ENCODE measurements around the gene TTLL6.
A peak's percentile ranks its signal among the peaks of the same experiment; 100 is the strongest.
"Not testable (repeated sequence)": the region's sequence is repeated elsewhere in the genome, so short reads cannot be mapped to it uniquely, and the experiment has no call there.

Gene TTLL6

DNA sequence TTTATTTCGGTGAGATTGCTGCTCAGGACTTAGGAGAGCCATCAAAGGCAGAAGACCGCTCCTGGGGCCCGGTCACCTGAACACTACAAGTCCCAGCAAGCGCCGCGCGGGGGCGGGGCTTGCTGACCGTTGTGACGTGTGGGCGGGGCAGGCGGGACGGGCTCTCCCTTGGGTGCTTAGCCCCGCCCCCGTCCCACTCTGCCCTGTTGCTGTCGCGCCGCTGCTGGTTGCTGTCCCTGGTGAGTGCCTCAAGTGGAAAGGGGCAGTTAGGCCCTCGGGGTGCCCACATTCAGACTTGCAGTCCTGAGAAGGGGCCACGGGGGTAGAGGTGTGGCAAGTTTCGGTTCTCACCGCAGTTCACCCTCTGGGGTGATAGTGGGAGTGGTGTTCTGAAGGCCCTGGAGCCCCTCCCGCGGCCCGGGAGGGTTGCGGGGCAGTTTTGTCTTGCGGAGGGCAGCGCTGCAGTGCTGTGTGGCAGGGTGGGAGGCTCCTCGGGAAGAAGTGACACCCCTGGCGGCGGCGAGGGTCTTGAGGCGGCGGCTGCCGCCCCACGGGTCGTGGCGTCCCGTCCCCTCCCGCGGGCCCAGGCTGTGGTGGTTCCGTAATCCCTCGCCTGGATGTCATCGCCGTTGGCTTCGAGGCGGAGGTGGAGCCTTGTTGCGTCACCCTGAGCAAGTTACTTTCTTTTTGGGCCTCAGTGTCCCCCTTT is 14.0 kb upstream of the TTLL6 start, which contains the start of gene CALCOCO2:
Gene CALCOCO2, plus strand, starts transcription at position 196 of the 709 bp plus-strand sequence. CDS start 10,673 bp downstream, outside the sequence.
- H3K36me3 Mint-ChIP-seq: peaks cover under 1% of the 10 kb centered on the region
- peaks cover 42% of the 10 kb centered on the region for H3K4me1 Mint-ChIP-seq (ENCODE audit: low read depth)
- H3K27ac Mint-ChIP-seq: peak within 1 kb of the TSS; percentile 73
- no peaks in the 10 kb centered on the region for H3K27me3 Mint-ChIP-seq
- H3K4me3 Mint-ChIP-seq: peak within 1 kb of the TSS; percentile 93
- H3K9me3 Mint-ChIP-seq (ENCODE audit: low read depth): no peaks in the 10 kb centered on the region

DNA sequence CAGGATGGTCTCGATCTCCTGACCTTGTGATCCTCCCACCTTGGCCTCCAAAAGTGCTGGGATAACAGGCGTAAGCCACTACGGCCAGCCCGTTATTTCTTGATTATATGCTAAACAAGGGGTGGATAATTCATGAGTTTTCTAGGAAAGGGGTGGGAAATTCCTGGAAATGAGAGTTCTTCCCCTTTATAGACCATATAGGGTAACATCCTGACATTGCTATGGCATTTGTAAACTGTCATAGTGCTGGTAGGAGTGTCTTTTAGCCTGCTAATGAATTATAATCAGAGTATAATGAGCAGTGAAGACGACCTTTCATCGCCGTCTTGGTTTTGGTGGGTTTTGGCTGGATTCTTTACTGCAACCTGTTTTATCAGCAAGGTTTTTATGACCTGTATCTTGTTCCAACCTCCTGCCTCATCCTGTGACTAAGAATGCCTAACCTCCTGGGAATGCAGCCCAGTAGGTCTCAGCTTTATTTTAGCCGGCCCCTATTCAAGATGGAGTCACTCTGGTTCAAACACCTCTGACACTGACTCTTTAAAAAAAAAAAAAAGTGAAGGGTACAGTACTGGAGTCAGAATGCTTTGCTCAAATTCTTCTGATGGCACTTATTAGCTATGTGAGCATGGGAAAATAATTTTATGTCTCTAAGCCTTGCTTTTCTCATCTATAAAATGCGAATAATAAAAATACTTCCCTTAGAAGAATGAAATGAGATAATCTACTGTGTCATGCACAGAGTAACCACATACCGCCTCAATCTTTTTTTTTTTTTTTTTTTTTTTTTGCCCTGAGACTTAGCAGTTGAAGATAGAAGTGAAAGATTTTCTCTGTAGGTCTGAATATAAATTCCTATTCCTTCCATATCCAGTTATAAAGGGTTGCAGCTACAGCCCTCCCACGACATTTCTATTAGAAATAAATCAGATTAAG is 8.7 kb upstream of the TTLL6 start:
- no peak overlapping the region for H3K27ac Mint-ChIP-seq
- no peaks in the 10 kb centered on the region for H3K36me3 Mint-ChIP-seq
- H3K4me1 Mint-ChIP-seq (ENCODE audit: low read depth): peaks cover under 1% of the 10 kb centered on the region
- H3K9me3 Mint-ChIP-seq (ENCODE audit: low read depth): no peaks in the 10 kb centered on the region
- H3K27me3 Mint-ChIP-seq: peaks cover 3% of the 10 kb centered on the region
- H3K4me3 Mint-ChIP-seq: no peak overlapping the region

DNA sequence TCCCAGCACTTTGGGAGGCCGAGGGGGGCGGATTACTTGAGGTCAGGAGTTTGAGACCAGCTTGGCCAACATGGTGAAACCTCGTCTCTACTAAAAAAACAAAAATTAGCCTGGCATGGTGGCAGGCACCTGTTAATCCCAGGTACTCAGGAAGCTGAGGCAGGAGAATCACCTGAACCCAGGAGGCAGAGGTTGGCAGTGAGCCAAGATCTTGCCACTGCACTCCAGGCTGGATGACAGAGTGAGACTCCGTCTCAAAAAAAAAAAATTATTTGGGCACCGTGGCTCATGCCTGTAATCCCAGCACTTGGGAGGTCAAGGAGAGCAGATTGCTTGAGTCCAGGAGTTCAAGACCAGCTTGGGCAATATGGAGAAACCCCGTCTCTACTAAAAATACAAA is 3.9 kb upstream of the TTLL6 start:
- H3K4me3 Mint-ChIP-seq; H3K27ac Mint-ChIP-seq; H3K36me3 Mint-ChIP-seq; H3K9me3 Mint-ChIP-seq (ENCODE audit: low read depth): not testable (repeated sequence)
- peaks cover 17% of the 10 kb centered on the region for H3K27me3 Mint-ChIP-seq
- H3K4me1 Mint-ChIP-seq (ENCODE audit: low read depth): peaks cover 14% of the 10 kb centered on the region

DNA sequence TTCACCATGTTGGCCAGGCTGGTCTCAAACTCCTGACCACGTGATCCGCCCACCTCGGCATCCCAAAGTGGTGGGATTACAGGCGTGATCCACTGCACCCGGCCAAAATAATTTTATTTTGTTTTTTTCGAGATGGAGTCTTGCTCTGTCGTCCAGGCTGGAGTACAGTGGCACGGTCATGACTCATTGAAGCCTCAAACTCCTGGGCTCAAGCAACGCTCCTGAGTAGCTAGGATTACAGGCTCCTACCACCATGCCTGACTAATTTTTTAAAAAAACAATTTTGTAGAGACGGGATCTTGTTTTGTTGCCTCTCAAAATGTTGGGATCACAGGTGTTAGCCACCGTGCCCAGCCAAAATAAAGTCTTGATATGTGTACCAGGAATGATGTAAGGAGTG is 2.4 kb upstream of the TTLL6 start:
- Mint-ChIP-seq H3K27ac (no peak overlapping the region), H3K36me3 (no peaks in the 10 kb centered on the region), H3K27me3 (peaks cover 25% of the 10 kb centered on the region), H3K4me1 (ENCODE audit: low read depth) (peaks cover 20% of the 10 kb centered on the region), H3K4me3 (no peak overlapping the region), H3K9me3 (ENCODE audit: low read depth) (no peaks in the 10 kb centered on the region)

DNA sequence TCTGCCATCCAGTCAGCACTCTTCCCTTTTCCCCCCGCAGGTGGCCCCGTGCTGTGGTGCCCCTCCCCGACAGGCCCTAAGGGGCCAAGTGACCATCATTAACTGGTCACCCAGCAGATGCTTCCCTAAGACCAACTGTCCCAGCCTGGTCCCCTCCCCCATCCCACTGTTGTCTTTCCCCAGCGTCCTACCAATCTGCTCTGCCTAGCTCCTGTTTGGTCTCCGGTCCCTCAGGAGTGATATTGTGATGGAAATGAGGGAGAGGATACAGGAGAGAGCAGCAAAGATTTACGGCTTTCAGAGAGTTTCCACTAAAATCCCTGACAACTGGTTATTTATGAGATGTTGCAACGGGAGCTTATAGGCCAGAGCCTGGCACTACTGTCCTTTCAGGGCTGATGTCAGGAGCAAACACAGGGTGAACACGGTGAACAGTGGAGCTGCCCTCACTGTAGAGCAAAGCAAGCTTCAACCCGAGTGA is 1.4 kb upstream of the TTLL6 start:
- Mint-ChIP-seq H3K4me3 (peak overlapping the region; percentile 54), H3K9me3 (ENCODE audit: low read depth) (no peaks in the 10 kb centered on the region), H3K27ac (no peak overlapping the region), H3K4me1 (ENCODE audit: low read depth) (peaks cover 20% of the 10 kb centered on the region), H3K27me3 (peaks cover 26% of the 10 kb centered on the region), H3K36me3 (no peaks in the 10 kb centered on the region)

DNA sequence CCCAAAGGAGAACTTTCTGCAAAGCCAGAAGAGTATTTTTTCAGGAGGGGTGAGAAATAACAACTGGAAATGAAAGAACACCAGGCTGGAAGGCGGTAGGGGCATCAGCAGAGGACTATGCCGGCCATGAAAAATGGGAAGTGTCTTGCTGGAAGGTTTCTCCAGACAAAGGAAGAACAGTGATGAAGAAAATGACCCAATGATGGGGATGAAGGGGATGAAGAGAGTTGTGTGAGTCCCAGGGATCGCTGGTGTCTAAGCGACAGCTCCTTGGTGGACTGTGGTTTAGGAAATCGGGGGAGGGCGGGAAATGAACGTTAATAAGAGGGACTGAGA is 623 bp downstream of the TTLL6 start:
- Mint-ChIP-seq H3K27ac (no peak overlapping the region), H3K4me1 (ENCODE audit: low read depth) (peaks cover 20% of the 10 kb centered on the region), H3K4me3 (peak overlapping the region; percentile 84), H3K27me3 (peaks cover 25% of the 10 kb centered on the region), H3K36me3 (no peaks in the 10 kb centered on the region), H3K9me3 (ENCODE audit: low read depth) (no peaks in the 10 kb centered on the region)

DNA sequence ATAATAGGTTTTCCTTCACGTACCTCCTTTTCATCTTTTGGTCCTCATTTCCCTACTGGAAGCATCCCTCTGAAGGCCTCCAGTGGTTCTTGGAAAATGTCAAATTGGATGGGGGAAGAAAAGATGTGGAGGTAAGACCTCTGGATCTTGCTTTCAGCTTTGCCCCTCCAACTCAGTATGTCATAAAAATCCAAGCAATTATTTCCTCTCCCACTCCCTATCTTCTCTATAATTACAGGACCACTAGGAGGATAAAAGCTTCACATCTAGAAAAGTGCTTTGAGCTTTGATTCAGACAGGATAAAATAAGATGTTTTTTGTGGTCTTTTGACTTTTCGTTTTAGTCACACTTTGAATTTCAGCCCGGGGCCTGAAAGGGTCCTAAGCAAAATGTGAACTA is 1.7 kb downstream of the TTLL6 start:
- H3K36me3 Mint-ChIP-seq: no peaks in the 10 kb centered on the region
- no peak overlapping the region for H3K27ac Mint-ChIP-seq
- H3K4me3 Mint-ChIP-seq: no peak overlapping the region
- H3K9me3 Mint-ChIP-seq (ENCODE audit: low read depth): no peaks in the 10 kb centered on the region
- H3K27me3 Mint-ChIP-seq: peaks cover 23% of the 10 kb centered on the region
- H3K4me1 Mint-ChIP-seq (ENCODE audit: low read depth): peaks cover 20% of the 10 kb centered on the region

DNA sequence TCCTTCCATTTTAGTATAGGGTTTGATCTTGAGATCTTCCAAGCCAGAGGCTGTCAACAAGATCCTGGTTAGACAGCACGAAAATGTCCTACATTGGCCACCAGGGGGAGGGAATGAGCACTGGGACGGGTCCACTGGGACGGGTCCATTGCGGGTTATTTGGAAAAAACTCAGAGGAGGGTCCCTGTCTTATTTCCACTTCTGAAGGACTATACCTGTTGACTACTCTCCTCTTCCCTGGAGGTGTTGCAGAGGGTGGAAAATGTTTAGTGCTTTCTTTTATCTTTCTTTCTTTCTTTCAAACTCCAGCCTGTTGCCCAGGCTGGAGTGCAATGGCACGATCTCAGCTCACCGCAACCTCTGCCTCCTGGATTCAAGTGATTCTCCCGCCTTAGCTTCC is 2.5 kb downstream of the TTLL6 start:
- H3K4me1 Mint-ChIP-seq (ENCODE audit: low read depth): peaks cover 20% of the 10 kb centered on the region
- no peaks in the 10 kb centered on the region for H3K36me3 Mint-ChIP-seq
- no peaks in the 10 kb centered on the region for H3K9me3 Mint-ChIP-seq (ENCODE audit: low read depth)
- peaks cover 21% of the 10 kb centered on the region for H3K27me3 Mint-ChIP-seq
- H3K4me3 Mint-ChIP-seq: no peak overlapping the region
- H3K27ac Mint-ChIP-seq: no peak overlapping the region

DNA sequence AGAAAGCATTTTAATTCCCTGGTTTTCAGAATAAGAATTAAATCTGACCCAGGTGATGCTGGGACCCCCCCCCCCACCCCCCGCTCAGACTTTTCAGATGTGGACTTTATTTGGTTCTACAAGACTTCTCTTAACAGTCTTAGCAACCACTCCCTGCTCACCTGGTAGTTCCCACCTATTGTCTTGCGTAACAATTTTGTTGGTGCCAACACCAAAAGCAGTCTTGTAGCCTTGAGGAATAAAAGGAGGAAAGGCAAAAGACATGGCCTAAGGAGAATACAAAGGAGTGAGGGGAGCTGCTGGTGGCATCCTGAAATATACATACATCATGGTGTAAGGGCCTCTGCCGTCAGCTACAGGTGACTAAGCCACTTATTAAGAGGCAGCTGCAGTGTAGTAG is 5.0 kb downstream of the TTLL6 start:
- Mint-ChIP-seq H3K36me3 (no peaks in the 10 kb centered on the region), H3K27ac (no peak overlapping the region), H3K4me1 (ENCODE audit: low read depth) (peaks cover 13% of the 10 kb centered on the region), H3K27me3 (peaks cover 15% of the 10 kb centered on the region), H3K9me3 (ENCODE audit: low read depth) (no peaks in the 10 kb centered on the region), H3K4me3 (no peak overlapping the region)

DNA sequence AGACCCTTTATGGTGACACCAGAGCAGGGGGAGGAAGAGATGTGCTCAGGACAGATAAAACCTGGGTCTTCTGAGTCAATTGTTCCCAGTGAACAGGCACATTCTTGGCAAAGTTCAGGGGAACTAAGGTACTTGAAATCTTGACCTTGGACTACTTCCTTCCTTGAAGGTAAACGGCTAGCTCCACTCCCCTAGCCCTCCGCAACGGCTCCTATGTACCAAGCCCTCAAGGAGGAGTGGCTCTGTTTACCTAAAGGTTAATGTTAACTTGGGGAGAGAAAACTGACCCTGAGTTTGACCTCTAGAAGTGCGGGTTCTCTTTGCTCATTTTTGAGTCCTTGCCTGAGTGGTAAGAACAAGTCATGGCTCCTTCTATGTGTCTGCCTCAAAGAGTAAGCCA is 7.8 kb downstream of the TTLL6 start:
- no peaks in the 10 kb centered on the region for H3K9me3 Mint-ChIP-seq (ENCODE audit: low read depth)

DNA sequence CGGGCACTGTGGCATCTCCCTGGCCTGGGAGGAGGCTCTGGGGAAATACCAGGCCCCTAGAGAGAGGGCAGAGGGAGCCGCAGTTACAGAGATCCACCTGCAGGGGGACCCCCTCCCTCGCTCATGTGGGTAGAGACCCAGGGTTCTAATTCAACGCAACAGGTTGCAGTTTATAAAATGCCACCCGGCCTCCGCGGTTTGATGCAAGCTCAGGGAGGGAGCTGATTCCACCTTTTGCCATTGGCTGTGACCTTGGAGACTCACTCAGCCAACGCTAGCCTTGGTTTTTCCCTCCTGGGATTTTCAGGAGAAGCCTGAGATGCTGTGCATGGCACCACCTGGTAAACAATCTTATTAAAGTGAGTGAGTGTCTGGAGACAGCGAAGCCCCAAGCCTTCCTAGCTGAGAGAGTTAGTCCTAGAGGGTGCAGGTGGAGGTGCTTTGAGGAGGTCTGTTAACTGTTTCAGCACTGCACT is 12.1 kb downstream of the TTLL6 start:
- H3K36me3 Mint-ChIP-seq: no peaks in the 10 kb centered on the region
- no peaks in the 10 kb centered on the region for H3K9me3 Mint-ChIP-seq (ENCODE audit: low read depth)
- H3K4me1 Mint-ChIP-seq (ENCODE audit: low read depth): no peaks in the 10 kb centered on the region
- no peak overlapping the region for H3K27ac Mint-ChIP-seq
- no peak overlapping the region for H3K4me3 Mint-ChIP-seq
- H3K27me3 Mint-ChIP-seq: peaks cover 5% of the 10 kb centered on the region

More for the DNA sequence above, 7.8 kb downstream of the TTLL6 start:
- Mint-ChIP-seq H3K36me3 (no peaks in the 10 kb centered on the region), H3K4me1 (ENCODE audit: low read depth) (no peaks in the 10 kb centered on the region), H3K27me3 (peaks cover 6% of the 10 kb centered on the region), H3K4me3 (no peak overlapping the region), H3K27ac (no peak overlapping the region)

DNA sequence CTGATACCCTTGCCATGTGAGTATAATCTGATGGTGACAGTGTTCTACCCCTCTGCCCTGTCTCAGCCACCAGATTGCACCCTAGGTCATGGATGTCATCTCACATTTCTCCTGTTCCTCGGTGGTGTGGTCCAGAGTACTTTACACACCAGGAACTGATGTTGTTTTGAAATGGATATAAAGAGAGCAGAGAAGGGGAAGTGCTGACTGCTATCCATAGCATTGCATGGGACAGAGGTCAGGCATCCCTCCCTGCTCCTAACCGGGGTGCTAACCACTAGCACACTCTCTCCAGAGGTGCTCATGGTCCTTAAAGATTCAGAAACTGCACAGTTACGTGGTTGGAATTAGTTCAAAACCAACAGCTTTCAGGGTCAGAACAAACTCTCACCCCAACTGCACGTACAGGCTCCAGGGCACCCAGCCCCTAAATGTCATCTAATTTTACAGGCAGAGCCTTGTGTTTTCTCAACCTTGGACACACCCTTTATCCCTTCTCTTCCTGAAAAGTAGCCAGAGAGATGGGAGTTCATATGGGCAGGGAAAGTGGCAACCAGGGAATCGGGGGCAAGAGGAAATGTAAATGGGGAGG is 16.3 kb downstream of the TTLL6 start:
- H3K36me3 Mint-ChIP-seq: no peaks in the 10 kb centered on the region
- no peak overlapping the region for H3K4me3 Mint-ChIP-seq
- H3K27me3 Mint-ChIP-seq: peaks cover 14% of the 10 kb centered on the region
- H3K27ac Mint-ChIP-seq: no peak overlapping the region
- no peaks in the 10 kb centered on the region for H3K4me1 Mint-ChIP-seq (ENCODE audit: low read depth)
- H3K9me3 Mint-ChIP-seq (ENCODE audit: low read depth): no peaks in the 10 kb centered on the region

DNA sequence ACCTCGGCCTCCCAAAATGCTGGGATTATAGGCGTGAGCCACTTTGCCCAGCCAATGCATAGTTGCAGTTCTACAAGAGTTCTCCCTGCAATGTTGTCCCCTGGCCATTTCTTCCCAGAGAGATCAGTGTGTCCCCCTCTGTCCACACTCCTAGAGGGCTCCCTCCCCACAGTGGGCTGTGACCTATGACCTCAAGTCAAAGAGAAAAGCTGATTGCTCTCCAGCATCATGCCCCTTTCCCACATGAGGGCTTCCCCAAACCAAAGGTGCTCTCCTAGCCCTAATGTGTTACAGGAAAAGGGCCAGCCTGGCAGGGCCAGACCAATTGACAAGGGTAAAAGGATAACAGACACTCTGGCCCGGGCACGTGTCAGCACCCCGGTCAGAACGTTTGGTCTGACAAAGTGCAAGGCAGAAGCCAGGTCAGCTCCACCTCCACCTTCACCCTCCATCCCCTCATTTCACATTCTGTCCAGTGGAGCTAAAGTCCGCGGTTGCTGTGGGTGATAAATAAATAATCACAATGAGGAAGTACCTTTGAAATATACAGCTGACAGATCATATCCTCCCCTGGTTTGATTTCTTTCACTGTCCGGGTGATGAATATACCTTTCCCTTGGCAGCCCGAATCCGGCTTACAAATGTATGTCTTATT is 17.8 kb downstream of the TTLL6 start:
- Mint-ChIP-seq H3K4me3 (no peak overlapping the region), H3K4me1 (ENCODE audit: low read depth) (no peaks in the 10 kb centered on the region), H3K27me3 (peaks cover 16% of the 10 kb centered on the region), H3K27ac (no peak overlapping the region), H3K9me3 (ENCODE audit: low read depth) (no peaks in the 10 kb centered on the region), H3K36me3 (no peaks in the 10 kb centered on the region)

DNA sequence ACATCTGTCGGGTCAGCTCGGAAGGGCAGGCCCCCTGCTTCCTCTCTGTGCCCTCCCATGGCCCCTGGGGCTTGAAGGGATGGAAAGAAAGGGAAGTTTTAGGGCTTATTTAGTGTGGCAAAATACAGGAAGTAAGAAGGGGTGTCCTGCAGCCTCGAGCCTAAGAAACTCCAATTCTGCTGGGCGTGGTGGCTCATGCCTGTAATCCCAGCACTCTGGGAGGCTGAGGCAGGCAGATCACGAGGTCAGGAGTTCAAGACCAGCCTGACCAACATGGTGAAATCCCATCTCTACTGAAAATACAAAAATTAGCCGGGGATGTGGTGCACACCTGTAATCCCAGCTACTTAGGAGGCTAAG is 20.9 kb downstream of the TTLL6 start:
- peaks cover 27% of the 10 kb centered on the region for H3K27me3 Mint-ChIP-seq

More for the DNA sequence above, 20.9 kb downstream of the TTLL6 start:
- not testable (repeated sequence) for H3K4me3 Mint-ChIP-seq; H3K36me3 Mint-ChIP-seq; H3K9me3 Mint-ChIP-seq (ENCODE audit: low read depth); H3K27ac Mint-ChIP-seq; H3K4me1 Mint-ChIP-seq (ENCODE audit: low read depth)
